KBM-7 (cell line): ENCODE data around the gene MKNK2.
"Not testable (repeated sequence)": the region's sequence is repeated elsewhere in the genome, so short reads cannot be mapped to it uniquely, and the experiment has no call there.

ENCODE experiments used
- DNase-seq: peaks from one replicate; pipeline ENCODE4 v3.0.0-alpha.2; 2015
- in situ Hi-C: fragments of 300-500 bp; cut with MboI; formaldehyde crosslinking; loops from 2 replicates; pipeline ENCODE4 v1.14.3; 2020; ENCODE audit warnings: low sequenced_read_pairs, low pct_unique_long_range_greater_than_20kb, mixed read lengths

The MKNK2 gene

DNA sequence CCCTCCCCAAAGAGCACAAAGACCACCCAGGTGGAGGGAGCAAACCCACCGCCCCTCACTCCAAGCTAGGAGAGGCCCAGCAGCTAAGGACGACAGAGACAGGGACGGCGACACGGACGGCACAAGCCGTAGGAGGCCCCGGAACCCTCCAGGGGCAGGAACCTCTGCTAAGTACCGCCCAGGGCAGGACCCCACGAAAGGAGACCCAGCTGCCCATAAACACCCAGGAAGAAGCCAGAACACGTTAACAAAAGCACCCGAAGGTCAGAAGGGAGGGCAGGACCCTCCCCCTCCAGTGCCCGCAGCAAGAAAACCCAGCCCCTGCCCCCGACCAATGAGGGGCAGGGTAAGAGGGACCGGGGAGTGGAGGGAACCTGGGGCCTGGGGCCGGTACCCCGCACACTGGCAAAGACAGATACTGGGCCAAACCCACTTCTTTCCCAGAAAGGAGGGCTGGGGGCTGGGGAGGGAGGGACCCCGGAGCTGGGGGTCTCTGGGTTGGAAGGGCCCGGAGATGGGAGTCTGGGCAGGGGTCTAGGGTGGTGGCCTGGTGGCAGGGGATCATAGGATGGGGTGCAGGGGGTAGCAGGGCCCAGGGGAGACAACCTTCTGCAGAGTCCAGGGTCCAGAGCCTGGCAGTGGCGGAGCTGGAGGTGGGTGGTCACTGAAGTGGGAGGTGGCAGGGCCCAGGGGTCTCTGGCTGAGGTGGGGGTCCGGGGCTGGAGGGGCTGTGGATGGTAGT is 37.9 kb downstream of the MKNK2 start:
- in situ Hi-C loops = no loop called here
- DNase-seq = no peak

- in situ Hi-C loops = no loop called here
- no peak for DNase-seq
These were observed 39.9 kb downstream of the MKNK2 start for GRCh38 chr19:2011169-2011568.

- in situ Hi-C loops = no loop called here
- no peak for DNase-seq
These were observed 40.8 kb downstream of the MKNK2 start for GRCh38 chr19:2010135-2010668.

- DNase-seq = no peak
- in situ Hi-C loops = no loop called here
These were observed 47.2 kb downstream of the MKNK2 start for GRCh38 chr19:2003874-2004273.

GRCh38 chr19:1999856-2000515 is 51.1 kb downstream of the MKNK2 start:
- DNase-seq = no peak
- in situ Hi-C loops = no loop called here

DNA sequence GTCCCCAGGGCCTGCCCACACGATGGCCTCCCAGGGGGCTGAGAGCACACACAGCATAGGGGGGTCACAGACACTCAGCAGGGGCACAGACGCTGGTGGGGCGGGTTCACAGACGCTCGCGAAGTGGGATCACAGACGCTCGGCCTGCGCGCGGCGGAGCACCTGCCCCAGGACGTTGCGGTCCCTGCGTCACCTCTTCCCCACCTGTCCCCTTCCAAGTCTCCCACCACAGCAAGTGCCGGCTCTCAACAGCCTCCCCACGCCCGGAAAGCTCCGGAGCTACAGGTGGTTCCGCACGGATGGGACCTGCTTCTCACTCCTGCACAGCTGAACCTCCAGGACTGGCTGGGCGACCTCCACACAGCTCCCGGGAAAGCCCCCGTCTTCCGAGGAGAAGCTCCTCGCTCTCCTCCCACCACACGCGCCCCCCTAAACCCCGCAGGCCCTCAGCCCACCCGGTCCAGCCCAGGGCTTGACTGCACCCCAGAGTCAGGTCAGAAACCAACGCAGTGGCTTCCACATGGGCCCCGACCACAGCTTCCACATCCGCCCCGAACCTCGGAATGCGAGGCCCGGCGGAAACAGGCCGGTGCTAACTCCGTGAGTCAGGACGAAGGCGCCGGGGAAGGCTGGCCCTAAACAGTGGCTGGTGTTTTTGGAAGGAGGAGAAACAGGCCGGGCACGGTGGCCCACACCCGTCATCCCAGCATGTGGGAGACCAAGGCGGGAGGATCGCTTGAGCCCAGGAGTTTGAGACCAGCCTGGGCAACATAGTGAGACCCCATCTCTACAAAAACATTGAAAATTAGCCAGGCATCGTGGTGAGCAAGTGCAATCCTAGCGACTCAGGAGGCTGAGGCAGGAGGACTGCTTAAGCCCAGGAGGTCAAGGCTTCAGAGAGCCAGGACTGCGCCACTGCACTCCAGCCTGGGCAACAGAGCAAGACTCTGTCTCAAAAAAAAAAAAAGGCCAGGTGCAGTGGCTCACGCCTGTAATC is 52.0 kb downstream of the MKNK2 start:
- in situ Hi-C loops = no loop called here
- no peak for DNase-seq

DNA sequence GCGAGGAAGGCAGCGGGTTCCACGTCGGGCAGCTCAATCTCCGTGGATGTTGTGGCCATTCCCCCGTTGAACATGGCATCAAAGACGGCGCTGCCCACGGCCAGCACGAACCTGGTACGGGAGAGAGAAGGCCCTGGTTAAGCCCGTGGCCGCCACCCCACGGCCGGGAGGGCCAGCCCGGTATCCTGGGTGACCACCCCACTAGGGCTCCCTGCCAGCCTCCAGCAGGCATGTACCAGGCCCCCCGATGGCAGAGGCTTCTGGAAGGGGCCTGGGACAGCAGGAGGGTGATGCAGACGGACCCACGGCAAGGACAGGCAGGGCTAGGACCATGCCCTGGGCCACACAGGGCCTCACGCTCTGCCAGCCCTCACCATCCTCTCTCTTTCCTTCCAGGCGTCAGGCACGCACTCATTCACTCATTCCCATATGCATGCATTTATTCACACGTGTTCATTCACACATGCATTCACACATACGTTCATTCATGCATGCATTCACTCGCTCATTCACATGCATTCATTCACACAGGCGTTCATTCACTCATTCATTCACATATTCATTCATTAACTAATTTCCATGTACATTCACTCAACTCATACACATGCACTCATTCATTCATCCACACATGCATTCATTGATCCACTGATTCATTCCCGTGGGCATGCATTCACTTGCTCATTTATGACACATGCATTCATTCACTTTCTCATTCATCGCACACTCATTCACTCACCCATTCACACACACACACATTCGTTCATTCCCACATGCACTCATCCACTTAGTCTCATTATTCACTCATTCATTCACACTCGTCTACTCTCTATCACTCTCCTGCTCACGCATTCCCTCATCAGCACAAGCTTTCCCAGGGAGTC is 53.5 kb downstream of the MKNK2 start:
- no peak for DNase-seq
- in situ Hi-C loops = no loop called here

DNA sequence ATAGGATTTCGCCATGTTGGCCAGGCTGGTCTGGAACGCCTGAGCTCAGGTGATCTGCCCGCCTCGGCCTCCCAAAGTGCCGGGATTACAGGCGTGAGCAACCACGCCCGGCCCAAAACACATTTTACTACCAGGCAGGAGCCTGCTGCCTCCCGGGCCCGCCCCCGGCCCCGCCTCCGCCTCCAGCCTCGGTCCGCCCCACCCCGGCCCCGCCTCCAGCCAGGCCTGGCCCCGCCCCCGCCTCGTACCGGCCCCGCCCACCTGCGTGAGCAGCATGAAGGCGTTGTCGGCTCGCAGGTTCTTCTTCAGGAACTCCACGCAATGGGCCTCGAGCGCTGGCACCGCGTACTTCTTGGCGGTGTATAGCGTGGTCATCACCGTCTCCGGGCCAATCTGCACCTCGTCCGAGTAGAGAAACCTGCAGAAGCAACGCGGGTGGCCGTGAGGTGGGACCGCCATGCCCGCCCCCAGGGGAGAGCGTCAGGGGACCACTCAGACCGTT is 58.2 kb downstream of the MKNK2 start:
- in situ Hi-C loops = no loop called here
- no peak for DNase-seq

DNA sequence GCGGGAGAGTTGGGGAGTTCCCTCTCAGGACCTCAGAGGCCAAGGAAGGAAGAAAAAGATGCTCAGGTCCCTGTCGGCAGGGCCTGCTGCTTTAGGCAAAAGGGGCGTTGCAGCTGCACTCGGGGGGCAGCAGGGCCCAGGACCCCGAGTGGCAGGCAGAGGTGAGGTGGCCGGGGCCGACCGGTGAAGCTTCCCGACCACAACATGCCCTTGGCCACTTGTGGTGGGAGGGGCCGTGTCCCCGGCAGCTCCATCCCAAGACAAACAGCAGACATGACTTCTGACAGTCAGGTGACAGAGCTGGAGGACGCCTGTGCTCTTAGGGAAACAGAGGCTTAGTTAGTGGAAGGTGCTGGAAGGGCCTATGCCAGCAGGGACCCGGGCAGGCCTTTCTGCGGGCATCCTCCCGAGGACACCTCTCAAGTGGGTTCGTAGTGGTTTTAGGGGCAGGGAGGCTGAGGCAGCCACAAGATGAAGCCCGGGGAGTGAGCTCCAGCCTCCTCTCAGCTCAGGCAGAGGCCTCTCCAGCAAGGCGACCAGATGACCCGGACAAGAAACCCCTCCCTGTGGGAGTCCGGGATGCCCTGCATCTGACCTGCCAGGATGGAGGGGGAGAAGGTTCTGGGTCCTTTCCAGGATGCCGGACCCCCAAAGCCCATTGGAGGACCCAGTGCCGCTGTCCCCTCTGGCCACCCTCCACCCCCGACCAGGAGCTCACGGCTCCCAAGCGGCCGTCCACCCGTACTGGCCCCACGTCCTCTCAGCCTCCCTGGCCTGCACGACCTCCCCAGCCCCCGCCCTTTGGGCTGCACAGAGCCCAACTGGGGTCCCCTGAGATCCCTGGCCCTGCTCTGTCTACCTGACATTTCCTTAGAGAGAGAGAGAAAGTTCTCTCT is 59.8 kb downstream of the MKNK2 start:
- in situ Hi-C loops = no loop called here
- DNase-seq = no peak

DNA sequence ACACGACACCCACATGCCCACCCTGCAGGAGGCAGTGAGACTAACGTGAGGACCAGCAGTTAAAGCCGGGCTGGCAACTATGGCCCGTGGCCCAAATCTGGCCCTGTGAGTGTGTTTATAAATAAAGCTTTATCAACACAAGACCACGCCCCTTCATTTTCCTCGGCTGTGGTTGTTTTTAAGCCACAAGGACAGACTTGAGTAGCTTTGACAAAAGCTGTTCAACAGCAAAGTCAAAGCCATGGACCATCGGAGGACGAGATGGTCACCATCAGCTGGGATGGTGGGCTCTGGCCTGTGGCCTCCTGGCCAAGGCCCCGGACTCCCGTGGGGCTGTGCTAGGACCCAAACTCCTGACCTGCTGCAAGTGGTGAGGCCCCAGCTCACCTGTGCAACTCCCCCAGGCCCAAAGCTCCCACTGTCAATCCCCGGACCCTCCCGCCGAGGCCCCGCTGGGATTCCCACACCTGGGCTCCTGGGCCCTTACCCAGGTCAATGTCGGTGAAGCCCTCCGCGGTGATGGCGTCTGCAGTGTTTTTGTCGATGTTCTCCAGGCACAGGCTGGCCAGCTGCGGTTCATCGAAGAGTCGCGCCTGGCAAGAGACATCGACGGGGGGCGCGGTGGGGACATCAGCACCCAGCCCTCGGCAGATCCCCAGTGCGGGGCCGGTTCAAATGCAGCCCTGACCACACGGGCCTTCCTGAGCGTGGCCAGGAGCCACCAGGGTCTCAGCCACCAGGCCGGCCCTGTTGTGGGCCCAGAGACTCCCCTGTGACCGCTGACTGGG is 60.6 kb downstream of the MKNK2 start:
- in situ Hi-C loops = no loop called here

GRCh38 chr19:1989513-1990229 is 61.4 kb downstream of the MKNK2 start:
- no peak for DNase-seq
- in situ Hi-C loops = no loop called here

More for the DNA sequence above, 60.6 kb downstream of the MKNK2 start:
- no peak for DNase-seq

DNA sequence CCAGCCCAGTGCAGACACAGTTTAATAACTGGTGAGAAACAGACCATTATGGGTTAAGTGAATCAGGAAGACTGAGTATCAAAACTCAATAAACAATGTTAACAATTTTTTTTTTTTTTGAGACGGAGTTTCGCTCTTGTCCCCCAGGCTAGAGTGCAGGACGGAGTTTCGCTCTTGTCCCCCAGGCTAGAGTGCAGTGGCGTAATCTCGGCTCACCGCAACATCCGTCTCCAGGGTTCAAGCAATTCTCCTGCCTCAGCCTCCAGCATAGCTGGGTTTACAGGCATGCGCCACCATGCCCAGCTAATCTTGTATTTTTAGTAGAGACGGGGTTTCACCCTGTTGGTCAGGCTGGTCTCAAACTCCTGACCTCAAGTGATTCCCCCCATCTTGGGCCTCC is 62.6 kb downstream of the MKNK2 start:
- DNase-seq, in situ Hi-C loops: not testable (repeated sequence)
